NCI-H510A treated with DMSO at 0.1 percent for 48 hours (cell line): ENCODE measurements around the gene SEPTIN5.

ENCODE experiments used
- DNase-seq: peaks from one replicate; lab custom pipeline; 2025; lab: John Stamatoyannopoulos, UW

The SEPTIN5 gene

GRCh38 chr22:19761725-19762567 lies 47.6 kb downstream of the SEPTIN5 start:
- DNase-seq, result no peak

GRCh38 chr22:19762568-19763457 lies 48.5 kb downstream of the SEPTIN5 start:
- DNase-seq, result no peak

- DNase-seq, result no peak
Measured at GRCh38 chr22:19763458-19764298, 49.4 kb downstream of the SEPTIN5 start.

- no peak for DNase-seq
Measured at GRCh38 chr22:19764299-19764593, 49.9 kb downstream of the SEPTIN5 start.

- no peak for DNase-seq
Measured at GRCh38 chr22:19764636-19765476, 50.6 kb downstream of the SEPTIN5 start.

- no peak for DNase-seq
Measured at GRCh38 chr22:19765477-19766239, 51.4 kb downstream of the SEPTIN5 start.

- DNase-seq, result no peak
Measured at GRCh38 chr22:19766240-19766510, 51.9 kb downstream of the SEPTIN5 start.

- DNase-seq, result no peak
Measured at GRCh38 chr22:19766511-19767426, 52.5 kb downstream of the SEPTIN5 start.

- no peak for DNase-seq
Measured at GRCh38 chr22:19767427-19768341, 53.4 kb downstream of the SEPTIN5 start.

- DNase-seq, result no peak
Measured at GRCh38 chr22:19769393-19769715, 55.1 kb downstream of the SEPTIN5 start.

- DNase-seq, result no peak
Measured at GRCh38 chr22:19770349-19771220, 56.3 kb downstream of the SEPTIN5 start.

GRCh38 chr22:19772422-19772672 lies 58.0 kb downstream of the SEPTIN5 start:
- DNase-seq, result no peak
